Parietal lobe (tissue), 1 donor: ENCODE results near the gene NPY. TPM values are rescaled to one million over a fixed set of nuclear protein-coding genes. Genes with fewer than 3 reads are reported as not detected.

Experiments
- total RNA-seq: library from RNA; depleted of rRNA; stranded (reverse); fragments of >200 nt; gene quantifications from one replicate; pipeline ENCODE4 v1.2.3, GENCODE V29; 2014

The NPY gene
- total RNA-seq = 38.5 TPM

GRCh38 chr7:24283897-24284698 lies at the start of gene NPY:
TSS of gene NPY (plus strand) at chr7:24284190. CDS start at chr7:24285241, 1,051 bp downstream.

